ENCODE data around the gene SDSL. TPM values are rescaled to one million over a fixed set of nuclear protein-coding genes. Genes with fewer than 3 reads are reported as not detected.

SDSL gene
- total RNA-seq, 1 experiment from 2014 or later: 19.9 TPM

GRCh38 chr12:113420996-113421595 lies 1.1 kb upstream of the SDSL start:
- CTCF ChIA-PET: no interaction called here
- Mint-ChIP-seq H3K27me3 (ENCODE audit: unreplicated experiment) (no peaks in the 10 kb centered on the region), H3K9me3 (ENCODE audit: low read depth, unreplicated experiment) (no peaks in the 10 kb centered on the region), H3K4me1 (ENCODE audit: low read depth, unreplicated experiment) (peaks cover 38% of the 10 kb centered on the region), H3K36me3 (ENCODE audit: insufficient read depth, unreplicated experiment) (peaks cover 23% of the 10 kb centered on the region), H3K4me3 (ENCODE audit: low read depth, unreplicated experiment) (no peak overlapping the region), H3K27ac (ENCODE audit: unreplicated experiment) (no peak overlapping the region)
- BruUV-seq (replicated peaks): no TSS peak
- DNase-seq: no peak
- intact Hi-C loops (cut with micrococcal nuclease; ENCODE audit: unreplicated experiment): loop anchor here (5.0 kb wide), 1 partner anchor 224 kb away; no protein-coding TSS in a partner anchor
- no peak for TF ChIP-seq CTCF (IDR thresholded peaks at IDR 0.05; ENCODE audit: unreplicated experiment)

- no peaks in the 10 kb centered on the region for H3K27me3 Mint-ChIP-seq (ENCODE audit: unreplicated experiment)
- CTCF ChIA-PET: interaction anchor here (0.6 to 1.6 kb wide), 3 partner anchors 9 to 88 kb away, joined by 3 to 6 read pairs (median 3); partner anchors contain the start of gene SLC8B1
Measured at GRCh38 chr12:113422886-113423669, 898 bp downstream of the SDSL start.

GRCh38 chr12:113424456-113424855 lies 2.3 kb downstream of the SDSL start:
- Mint-ChIP-seq H3K36me3 (ENCODE audit: insufficient read depth, unreplicated experiment) (peaks cover 16% of the 10 kb centered on the region), H3K9me3 (ENCODE audit: low read depth, unreplicated experiment) (no peaks in the 10 kb centered on the region), H3K27me3 (ENCODE audit: unreplicated experiment) (peaks cover 2% of the 10 kb centered on the region), H3K4me1 (ENCODE audit: low read depth, unreplicated experiment) (peaks cover 16% of the 10 kb centered on the region), H3K4me3 (ENCODE audit: low read depth, unreplicated experiment) (no peak overlapping the region), H3K27ac (ENCODE audit: unreplicated experiment) (peak overlapping the region; percentile 42)
- no peak for TF ChIP-seq CTCF (IDR thresholded peaks at IDR 0.05; ENCODE audit: unreplicated experiment)
- intact Hi-C loops (cut with micrococcal nuclease; ENCODE audit: unreplicated experiment): loop anchor here (5.0 kb wide), 1 partner anchor 227 kb away; no protein-coding TSS in a partner anchor
- CTCF ChIA-PET: interaction anchor here (0.6 kb wide), 1 partner anchor 1869 kb away, joined by 3 read pairs; no protein-coding TSS in a partner anchor
- no peak for DNase-seq
- no TSS peak for BruUV-seq (replicated peaks)

More at GRCh38 chr12:113422886-113423669, 898 bp downstream of the SDSL start:
- Mint-ChIP-seq H3K4me1 (ENCODE audit: low read depth, unreplicated experiment) (peaks cover 26% of the 10 kb centered on the region), H3K36me3 (ENCODE audit: insufficient read depth, unreplicated experiment) (peaks cover 18% of the 10 kb centered on the region), H3K27ac (ENCODE audit: unreplicated experiment) (no peak overlapping the region), H3K4me3 (ENCODE audit: low read depth, unreplicated experiment) (peak overlapping the region; percentile 87), H3K9me3 (ENCODE audit: low read depth, unreplicated experiment) (no peaks in the 10 kb centered on the region)
- intact Hi-C loops (cut with micrococcal nuclease; ENCODE audit: unreplicated experiment): loop anchor here (5.0 kb wide), 1 partner anchor 226 kb away; no protein-coding TSS in a partner anchor
- no peak for DNase-seq
- no TSS peak for BruUV-seq (replicated peaks)
- no peak for TF ChIP-seq CTCF (IDR thresholded peaks at IDR 0.05; ENCODE audit: unreplicated experiment)

GRCh38 chr12:113424915-113425823 lies 3.0 kb downstream of the SDSL start:
- DNase-seq: peak; percentile 77
- intact Hi-C loops (cut with micrococcal nuclease; ENCODE audit: unreplicated experiment): loop anchor here (1.0 to 5.0 kb wide), 2 partner anchors 113 to 228 kb away; no protein-coding TSS in a partner anchor
- Mint-ChIP-seq H3K4me1 (ENCODE audit: low read depth, unreplicated experiment) (peaks cover 15% of the 10 kb centered on the region), H3K27ac (ENCODE audit: unreplicated experiment) (no peak overlapping the region), H3K9me3 (ENCODE audit: low read depth, unreplicated experiment) (peaks cover 3% of the 10 kb centered on the region), H3K36me3 (ENCODE audit: insufficient read depth, unreplicated experiment) (peaks cover 16% of the 10 kb centered on the region), H3K4me3 (ENCODE audit: low read depth, unreplicated experiment) (no peak overlapping the region), H3K27me3 (ENCODE audit: unreplicated experiment) (peaks cover 9% of the 10 kb centered on the region)
- CTCF ChIA-PET: interaction anchor here (0.6 to 1.0 kb wide), 10 partner anchors 9 to 473 kb away, joined by 3 to 6 read pairs (median 3); partner anchors contain the start of gene TPCN1
- no TSS peak for BruUV-seq (replicated peaks)
- peak; percentile 90 for TF ChIP-seq CTCF (IDR thresholded peaks at IDR 0.05; ENCODE audit: unreplicated experiment)

All from Calu3 (cell line).